Activated CD8-positive, alpha-beta memory T cell treated with anti-CD3 and anti-CD28 coated beads for 1 hour (primary cell): ENCODE results near the gene ATL3.
"Not testable (repeated sequence)": the region's sequence is repeated elsewhere in the genome, so short reads cannot be mapped to it uniquely, and the experiment has no call there.

Experiments
- DNase-seq, 2 donors: peaks; one replicate each; pipeline ENCODE4 v3.0.0-alpha.2; 2020; ENCODE audit warnings: low read depth in 1 of 2; ENCODE audit errors: extremely low read depth in 1 of 2

Gene ATL3

DNA sequence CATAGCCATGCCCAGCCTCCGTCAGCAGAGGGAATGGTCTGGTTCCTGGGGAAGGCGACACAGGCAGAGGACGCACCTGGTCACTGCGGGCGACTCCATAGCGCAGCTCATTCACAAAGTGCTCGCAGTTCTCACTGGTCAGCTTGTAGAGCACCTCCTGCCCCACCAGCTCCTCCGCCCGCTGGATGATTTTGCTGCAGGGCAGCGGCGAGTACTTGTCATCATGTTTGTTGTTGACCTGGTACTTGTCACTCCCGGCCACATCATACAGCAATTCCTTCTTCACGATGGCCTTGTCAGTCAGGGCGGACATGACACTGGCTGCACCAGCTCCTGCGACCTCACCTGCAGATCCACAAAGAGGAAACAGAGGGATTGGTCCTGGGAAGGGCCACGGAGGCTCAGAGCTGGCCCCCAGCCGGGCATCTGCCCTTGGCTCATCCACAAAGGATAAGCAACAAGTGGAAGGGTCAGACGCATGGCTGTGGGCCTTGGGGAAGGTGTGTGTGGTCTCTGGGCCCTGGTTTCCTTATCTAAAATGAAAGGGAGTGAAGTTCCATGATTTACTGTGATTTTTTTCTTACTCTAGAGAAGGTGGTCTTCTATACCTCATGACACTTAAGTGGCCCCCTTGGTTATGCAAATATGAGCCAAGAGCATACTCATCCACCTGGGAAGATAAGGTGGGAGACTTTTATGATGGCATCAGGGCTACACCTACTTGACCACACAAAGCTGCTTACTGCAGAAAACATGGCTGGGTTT lies 81.0 kb downstream of the ATL3 start:
- no peak for DNase-seq

DNA sequence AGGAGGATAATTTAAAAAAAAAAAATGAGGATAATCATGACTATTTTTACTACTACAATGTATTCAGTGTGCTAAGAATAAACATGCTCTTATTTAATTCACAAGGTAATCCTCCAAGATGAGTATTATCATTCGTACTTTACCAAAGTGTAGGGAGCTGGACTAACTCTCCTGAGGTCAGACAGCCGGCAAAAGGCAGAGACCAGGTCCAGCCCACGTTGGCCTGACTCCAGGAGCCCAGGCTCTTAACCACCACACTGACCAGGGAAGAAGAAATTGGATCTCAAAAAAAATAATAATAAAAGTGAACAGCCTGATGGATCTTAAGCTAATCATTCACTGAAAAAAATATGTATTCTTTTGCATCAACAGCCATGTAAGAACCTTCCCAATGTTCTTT lies 82.2 kb downstream of the ATL3 start:
- DNase-seq, result no peak

DNA sequence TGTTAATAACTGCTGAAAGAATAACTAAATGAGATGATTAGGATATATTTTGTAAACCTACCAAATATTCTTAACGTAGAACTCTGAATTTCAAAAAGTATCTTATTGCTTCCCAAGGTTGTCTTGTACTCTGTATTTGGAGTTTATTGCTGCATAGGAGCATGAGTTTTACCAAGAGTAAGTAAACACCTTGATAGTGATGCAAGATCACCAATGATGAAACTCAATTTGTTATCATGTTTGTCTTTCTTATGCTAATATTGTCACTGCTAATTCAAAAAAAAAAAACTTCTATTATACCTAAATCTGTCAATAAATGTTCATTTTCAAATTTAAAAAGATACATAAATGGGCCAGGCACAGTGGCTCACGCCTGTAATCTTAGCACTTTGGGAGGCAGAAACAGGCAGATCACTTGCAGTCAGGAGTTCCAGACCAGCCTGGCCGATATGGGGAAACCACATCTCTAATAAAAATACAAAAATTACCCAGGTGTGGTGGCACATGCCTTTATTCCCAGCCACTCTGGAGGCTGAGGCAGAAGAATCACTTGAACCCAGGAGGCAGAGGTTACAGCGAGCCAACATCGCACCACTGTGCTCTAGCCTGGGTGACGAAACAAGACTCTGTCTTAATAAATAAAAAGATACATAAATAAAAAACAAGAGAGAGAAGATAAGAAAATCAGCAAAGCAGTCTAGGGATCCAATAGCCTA lies 84.6 kb downstream of the ATL3 start:
- DNase-seq, result no peak

GRCh38 chr11:63583357-63583677 lies 87.9 kb downstream of the ATL3 start:
- no peak for DNase-seq

GRCh38 chr11:63581224-63581623 lies 90.0 kb downstream of the ATL3 start:
- not testable (repeated sequence) for DNase-seq

GRCh38 chr11:63578882-63579281 lies 92.3 kb downstream of the ATL3 start:
- not testable (repeated sequence) for DNase-seq

GRCh38 chr11:63574856-63575602 lies 96.1 kb downstream of the ATL3 start:
- no peak for DNase-seq
